B cell (primary cell): ENCODE data around the gene NTRK2. TPM values are rescaled to one million over a fixed set of nuclear protein-coding genes. Genes with fewer than 3 reads are reported as not detected.

Experiments used
- ATAC-seq: fragments of 200-7000 bp; cut with Tn5 transposase; one replicate; pipeline ENCODE4 v1.10.0; 2021; ENCODE audit warnings: low read depth, mild to moderate bottlenecking, moderate number of reproducible peaks, moderate library complexity
- CTCF ChIA-PET: fragments of 350-600 bp; sonication (Branson Sonifier 250); formaldehyde crosslinking; loops from one replicate; lab custom pipeline; 2021; ENCODE audit warnings: antibody characterized with exemption, inconsistent platforms; lab: Charles Lee
- POLR2A ChIA-PET: fragments of 350-600 bp; sonication (Branson Sonifier 250); formaldehyde crosslinking; loops from one replicate; lab custom pipeline; 2021; ENCODE audit warnings: antibody characterized with exemption; lab: Charles Lee
- DNase-seq: peaks from one replicate; pipeline ENCODE4 v3.0.0; 2013
- H2AFZ ChIP-seq: 2 replicates; pipeline ENCODE4 v1.6.1; 2012; ENCODE audit warnings: mild to moderate bottlenecking, low read depth, low read length; ENCODE audit not compliant: insufficient read depth, poor library complexity, severe bottlenecking
- H3K27ac ChIP-seq, 2 donors: 1 replicate in 1 of 2; 2 replicates in 1 of 2; pipeline ENCODE4 v1.5.1; 2012 to 2013; ENCODE audit warnings: low read length in 2 of 2, mild to moderate bottlenecking in 2 of 2, moderate library complexity in 1 of 2
- H3K27me3 ChIP-seq, 4 experiments: fragments of 200-600 bp in 1 of 4; sonication (generic) in 1 of 4; replicated peaks in 1 of 4; 1 replicate in 2 of 4; 2 replicates in 2 of 4; pipeline versions ENCODE4 v1.6.1 to v1.7.0; 2013 to 2016; ENCODE audit warnings: low read length in 3 of 4, mild to moderate bottlenecking in 2 of 4, mixed read lengths in 1 of 4, moderate library complexity in 1 of 4; ENCODE audit not compliant: insufficient read depth in 4 of 4, control insufficient read depth in 3 of 4; ENCODE audit errors: control extremely low read depth in 1 of 4
- H3K36me3 ChIP-seq, 2 experiments: replicated peaks in 1 of 2; 1 replicate in 1 of 2; 2 replicates in 1 of 2; pipeline versions ENCODE4 v1.6.1 to v1.7.1; 2013; ENCODE audit warnings: low read length in 1 of 2; ENCODE audit not compliant: insufficient read depth in 2 of 2, control insufficient read depth in 1 of 2; ENCODE audit errors: control extremely low read depth in 1 of 2, extremely low read depth in 1 of 2
- H3K4me1 ChIP-seq, 2 donors: fragments of 200-600 bp in 1 of 2; sonication (generic) in 1 of 2; 1 replicate in 1 of 2; 2 replicates in 1 of 2; pipeline versions ENCODE4 v1.5.1 to v1.6.1; 2013 to 2017; ENCODE audit warnings: low read length in 2 of 2; ENCODE audit not compliant: control insufficient read depth in 2 of 2, insufficient read depth in 2 of 2
- H3K4me2 ChIP-seq: replicated peaks from 2 replicates; pipeline ENCODE3; 2012; ENCODE audit warnings: mild to moderate bottlenecking, low read depth, low read length; ENCODE audit not compliant: poor library complexity, severe bottlenecking
- H3K4me3 ChIP-seq, 5 experiments: fragments of 200-600 bp in 1 of 5; sonication (generic) in 1 of 5; 1 replicate in 3 of 5; 2 replicates in 2 of 5; pipeline versions ENCODE4 v1.5.1 to v1.7.0; 2011 to 2016; ENCODE audit warnings: low read length in 4 of 5, mild to moderate bottlenecking in 4 of 5, low read depth in 2 of 5, control low read depth in 1 of 5, moderate library complexity in 1 of 5; ENCODE audit not compliant: insufficient read depth in 1 of 5; ENCODE audit errors: control extremely low read depth in 1 of 5, extremely low read depth in 1 of 5
- H3K79me2 ChIP-seq: fragments of 200-600 bp; sonication (generic); one replicate; pipeline ENCODE4 v1.6.0; 2016; ENCODE audit warnings: low read length; ENCODE audit not compliant: control insufficient read depth, insufficient read depth
- H3K9ac ChIP-seq: fragments of 200-600 bp; sonication (generic); 2 replicates; pipeline ENCODE4 v1.6.1; 2017; ENCODE audit warnings: mild to moderate bottlenecking, low read length, moderate library complexity
- H3K9me3 ChIP-seq, 3 donors: one replicate each; pipeline versions ENCODE4 v1.6.1 to v1.7.1; 2013; ENCODE audit warnings: low read length in 2 of 3; ENCODE audit not compliant: control insufficient read depth in 2 of 3, insufficient read depth in 1 of 3; ENCODE audit errors: control extremely low read depth in 1 of 3
- H4K20me1 ChIP-seq: 2 replicates; pipeline ENCODE4 v1.6.0; 2012; ENCODE audit warnings: mild to moderate bottlenecking, low read length; ENCODE audit not compliant: insufficient read depth, control insufficient read depth, poor library complexity, severe bottlenecking
- H3K27ac Mint-ChIP-seq: one replicate; pipeline ENCODE4 v1.8.0; 2021; ENCODE audit warnings: mixed read lengths
- H3K27me3 Mint-ChIP-seq: one replicate; pipeline ENCODE4 v1.8.0; 2021; ENCODE audit warnings: mixed read lengths
- H3K4me1 Mint-ChIP-seq: one replicate; pipeline ENCODE4 v1.8.0; 2021; ENCODE audit warnings: mixed read lengths
- H3K4me3 Mint-ChIP-seq: one replicate; pipeline ENCODE4 v1.8.0; 2021; ENCODE audit warnings: mixed read lengths
- H3K9me3 Mint-ChIP-seq: one replicate; pipeline ENCODE4 v1.8.0; 2022; ENCODE audit warnings: mixed read lengths; ENCODE audit not compliant: insufficient read depth
- CTCF ChIP-seq: fragments of 200-600 bp; IDR thresholded peaks from one replicate; pipeline ENCODE4 v1.8.0; 2022; ENCODE audit warnings: antibody characterized with exemption, mild to moderate bottlenecking
- EZH2 ChIP-seq: IDR thresholded peaks from 2 replicates; pipeline ENCODE4 v1.6.1; 2012; ENCODE audit warnings: borderline replicate concordance, low read depth, mild to moderate bottlenecking, moderate library complexity, low read length; ENCODE audit not compliant: insufficient read depth, poor library complexity, severe bottlenecking
- WGBS: methylation state at CpG from one replicate; pipeline ENCODE4 v1.1.5; 2013; ENCODE audit warnings: missing lambda C conversion rate; ENCODE audit not compliant: insufficient coverage; 5-methylcytosine and 5-hydroxymethylcytosine counted together
- intact Hi-C: fragments of 100-400 bp; cut with micrococcal nuclease; formaldehyde crosslinking; loops from one replicate; pipeline ENCODE4 v1.10.0; 2022
- polyA plus RNA-seq: library from polyadenylated mRNA; depleted of rRNA; stranded (reverse); fragments of >200 nt; gene quantifications from 2 replicates; pipeline ENCODE4 v1.2.3, GENCODE V29; 2012
- total RNA-seq, 2 donors: library from RNA; stranded (reverse); fragments of 120-200 nt in 1 of 2; gene quantifications; 1 replicate in 1 of 2; 2 replicates in 1 of 2; pipeline versions ENCODE4 v1.2.3 to v1.2.4, GENCODE V29; 2013 to 2022

Gene NTRK2
- total and polyA plus RNA-seq, 2 donors (not counting 1 experiment from before 2014, with no cell fraction given) = 0.03 to 0.10 TPM

DNA sequence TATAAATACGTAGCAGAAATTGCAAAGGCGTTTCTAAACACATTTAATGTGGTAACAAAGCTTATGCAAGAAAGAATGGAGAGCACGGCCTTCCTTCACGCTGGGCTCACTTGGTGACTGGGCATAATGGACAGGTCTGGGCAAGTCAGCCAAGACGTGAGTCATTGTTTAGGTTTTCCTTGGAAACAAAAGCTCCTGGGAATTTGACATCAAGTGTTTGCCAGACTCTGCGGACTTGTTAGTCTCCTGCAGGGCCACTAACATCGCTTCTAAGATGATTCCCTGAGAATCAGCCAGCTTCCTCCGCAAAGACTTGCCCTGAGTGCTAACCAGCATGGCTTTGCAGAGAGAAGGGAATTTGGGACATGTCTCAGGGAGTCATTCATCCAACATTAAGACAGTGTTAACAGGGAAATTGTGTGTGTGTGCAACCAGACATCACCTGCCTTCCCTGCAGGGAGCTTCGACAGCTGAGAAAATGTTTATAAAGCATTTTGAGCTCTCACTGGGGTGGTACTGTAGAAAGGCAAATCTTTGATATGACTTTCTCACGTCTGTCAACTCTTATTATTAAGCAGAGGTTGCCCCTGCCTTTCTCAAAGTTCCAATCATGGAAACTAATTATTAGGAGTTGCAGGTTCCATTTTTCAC, 182.5 kb downstream of the NTRK2 start:
- WGBS = 97% methylated on average over 7 of the region's 10 CpGs
- intact Hi-C loops = no loop called here
- TF ChIP-seq CTCF = no peak
- TF ChIP-seq EZH2 = no peak
- CTCF ChIA-PET = no interaction called here
- Histone ChIP-seq H3K9me3 (no peaks in the 10 kb centered on the region), H3K36me3 (no peaks in the 10 kb centered on the region), H4K20me1 (no peaks in the 10 kb centered on the region), H3K27ac (no peak overlapping the region), H3K27me3 (no peaks in the 10 kb centered on the region), H3K4me1 (no peaks in the 10 kb centered on the region), H3K79me2 (no peaks in the 10 kb centered on the region), H2AFZ (no peak overlapping the region), H3K4me3 (no peak overlapping the region), H3K9ac (no peak overlapping the region), H3K4me2 (no peak overlapping the region)
- ATAC-seq (no peak), DNase-seq (no peak)
- H3K4me3 Mint-ChIP-seq = no peak overlapping the region
- no peaks in the 10 kb centered on the region for H3K27me3 Mint-ChIP-seq
- POLR2A ChIA-PET = no interaction called here
- H3K9me3 Mint-ChIP-seq = no peaks in the 10 kb centered on the region
- H3K27ac Mint-ChIP-seq = no peak overlapping the region
- H3K4me1 Mint-ChIP-seq = no peaks in the 10 kb centered on the region

DNA sequence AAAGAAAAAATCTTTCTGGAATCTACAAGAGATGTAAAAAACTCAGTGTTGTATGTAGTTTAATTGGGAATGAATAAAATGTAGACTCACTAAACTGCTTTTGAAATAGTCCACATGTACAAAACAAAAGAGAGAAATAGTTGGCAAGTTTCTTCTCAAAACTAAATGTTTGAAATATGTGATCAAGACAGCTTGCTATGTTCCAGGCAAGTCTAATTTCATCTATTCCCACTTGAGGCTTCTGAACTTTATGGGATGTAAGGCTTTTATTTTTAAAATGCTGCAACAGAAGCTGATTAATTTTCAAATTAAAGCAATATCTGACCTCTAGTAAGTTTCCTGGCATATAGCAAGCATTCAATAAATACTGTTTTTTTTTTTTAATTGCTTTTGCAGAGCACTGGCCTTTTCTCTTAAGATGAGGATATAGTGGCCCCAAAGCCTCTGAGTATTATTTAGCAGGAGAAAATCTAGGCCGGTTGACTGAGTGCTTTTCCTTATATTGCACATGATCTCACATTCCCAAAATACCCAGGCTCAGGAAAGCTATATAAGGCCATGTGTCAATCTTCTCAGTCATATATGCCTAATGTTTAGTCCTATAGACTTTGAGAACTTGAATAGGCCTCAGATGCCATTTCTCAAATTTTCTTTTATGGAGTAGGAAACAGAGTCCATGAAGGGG, 183.2 kb downstream of the NTRK2 start:
- ChIA-PET CTCF (no interaction called here), POLR2A (no interaction called here)
- no peak overlapping the region for H3K4me2 ChIP-seq

More for the DNA sequence above, 183.2 kb downstream of the NTRK2 start:
- WGBS = no CpG with 5 or more reads among the region's 1 CpG
- no peak for DNase-seq
- Histone ChIP-seq H3K9me3 (no peaks in the 10 kb centered on the region), H3K79me2 (no peaks in the 10 kb centered on the region), H3K27me3 (no peaks in the 10 kb centered on the region), H3K27ac (no peak overlapping the region), H3K9ac (no peak overlapping the region), H3K4me3 (no peak overlapping the region), H2AFZ (no peak overlapping the region), H4K20me1 (no peaks in the 10 kb centered on the region), H3K36me3 (no peaks in the 10 kb centered on the region), H3K4me1 (no peaks in the 10 kb centered on the region)
- Mint-ChIP-seq H3K27me3 (no peaks in the 10 kb centered on the region), H3K9me3 (no peaks in the 10 kb centered on the region), H3K27ac (no peak overlapping the region), H3K4me1 (no peaks in the 10 kb centered on the region), H3K4me3 (no peak overlapping the region)
- ATAC-seq = no peak
- no peak for TF ChIP-seq EZH2
- no peak for TF ChIP-seq CTCF
- intact Hi-C loops = no loop called here
